MCF 10A (cell line): ENCODE results near the gene RAB28. TPM values are rescaled to one million over a fixed set of nuclear protein-coding genes. Genes with fewer than 3 reads are reported as not detected.

Source experiments
- BruUV-seq: library from RNA; stranded (reverse); fragments of 400-500 nt; replicated peaks from 2 replicates; lab custom pipeline; 2021; lab: Mats Ljungman, UMichigan
- CTCF ChIA-PET: fragments of 300-600 bp; sonication (Branson Sonifier 250); formaldehyde crosslinking; extraction: SDS; loops from one replicate; lab custom pipeline; 2021; ENCODE audit warnings: antibody characterized with exemption, inconsistent platforms; lab: Yijun Ruan, JAX
- POLR2A ChIA-PET: fragments of 300-600, 350-650 bp; sonication (Branson Sonifier 250); formaldehyde crosslinking; extraction: SDS; loops from one replicate; lab custom pipeline; 2020; ENCODE audit warnings: antibody characterized with exemption, inconsistent platforms; lab: Yijun Ruan, JAX
- DNase-seq: peaks from one replicate; pipeline ENCODE4 v3.0.0-alpha.2; 2018; ENCODE audit not compliant: unreplicated experiment
- H3K27ac Mint-ChIP-seq: one replicate; pipeline ENCODE4 v1.8.0; 2022; ENCODE audit warnings: mild to moderate bottlenecking, low read depth, mixed read lengths; ENCODE audit not compliant: unreplicated experiment
- H3K27me3 Mint-ChIP-seq: one replicate; pipeline ENCODE4 v1.8.0; 2022; ENCODE audit warnings: mixed read lengths; ENCODE audit not compliant: insufficient read depth, unreplicated experiment
- H3K36me3 Mint-ChIP-seq: one replicate; pipeline ENCODE4 v1.8.0; 2022; ENCODE audit warnings: mild to moderate bottlenecking, moderate library complexity, mixed read lengths; ENCODE audit not compliant: insufficient read depth, unreplicated experiment
- H3K4me1 Mint-ChIP-seq: one replicate; pipeline ENCODE4 v1.8.0; 2022; ENCODE audit warnings: mixed read lengths; ENCODE audit not compliant: insufficient read depth, unreplicated experiment
- H3K4me3 Mint-ChIP-seq: one replicate; pipeline ENCODE4 v1.8.0; 2022; ENCODE audit warnings: mild to moderate bottlenecking, moderate library complexity, mixed read lengths; ENCODE audit not compliant: unreplicated experiment
- H3K9me3 Mint-ChIP-seq: one replicate; pipeline ENCODE4 v1.8.0; 2022; ENCODE audit warnings: mixed read lengths; ENCODE audit not compliant: unreplicated experiment
- CTCF ChIP-seq: fragments of 200-600 bp; IDR thresholded peaks from one replicate; pipeline ENCODE4 v1.8.0; 2022; ENCODE audit warnings: antibody characterized with exemption, mild to moderate bottlenecking; ENCODE audit not compliant: unreplicated experiment
- intact Hi-C: fragments of 100-400 bp; cut with micrococcal nuclease; formaldehyde crosslinking; loops from 2 replicates; pipeline ENCODE4 v1.14.1; 2022
- total RNA-seq: library from RNA; stranded (reverse); gene quantifications from 2 replicates; pipeline ENCODE4 v1.2.3, GENCODE V29; 2022

Gene RAB28
- total RNA-seq, 1 experiment from 2014 or later = 15.9 TPM

GRCh38 chr4:13514722-13515121, 30.6 kb upstream of the RAB28 start:
- BruUV-seq = no TSS peak
- Mint-ChIP-seq H3K36me3 (no peaks in the 10 kb centered on the region), H3K9me3 (no peaks in the 10 kb centered on the region), H3K4me3 (no peak overlapping the region), H3K27ac (no peak overlapping the region), H3K4me1 (no peaks in the 10 kb centered on the region), H3K27me3 (no peaks in the 10 kb centered on the region)
- ChIA-PET CTCF (interaction anchor here (0.6 kb wide), 1 partner anchor 10 kb away, joined by 3 read pairs; no protein-coding TSS in a partner anchor), POLR2A (no interaction called here)
- DNase-seq = no peak
- TF ChIP-seq CTCF = no peak
- intact Hi-C loops = no loop called here

GRCh38 chr4:13511101-13511500, 27.0 kb upstream of the RAB28 start:
- BruUV-seq = no TSS peak
- CTCF ChIA-PET = interaction anchor here (1.3 kb wide), 1 partner anchor 658 kb away, joined by 8 read pairs; no protein-coding TSS in a partner anchor
- Mint-ChIP-seq H3K36me3 (no peaks in the 10 kb centered on the region), H3K9me3 (no peaks in the 10 kb centered on the region), H3K27ac (no peak overlapping the region), H3K4me1 (no peaks in the 10 kb centered on the region), H3K4me3 (no peak overlapping the region), H3K27me3 (no peaks in the 10 kb centered on the region)
- intact Hi-C loops = no loop called here
- peak; percentile 21 for DNase-seq
- no peak for TF ChIP-seq CTCF
- POLR2A ChIA-PET = no interaction called here

DNA sequence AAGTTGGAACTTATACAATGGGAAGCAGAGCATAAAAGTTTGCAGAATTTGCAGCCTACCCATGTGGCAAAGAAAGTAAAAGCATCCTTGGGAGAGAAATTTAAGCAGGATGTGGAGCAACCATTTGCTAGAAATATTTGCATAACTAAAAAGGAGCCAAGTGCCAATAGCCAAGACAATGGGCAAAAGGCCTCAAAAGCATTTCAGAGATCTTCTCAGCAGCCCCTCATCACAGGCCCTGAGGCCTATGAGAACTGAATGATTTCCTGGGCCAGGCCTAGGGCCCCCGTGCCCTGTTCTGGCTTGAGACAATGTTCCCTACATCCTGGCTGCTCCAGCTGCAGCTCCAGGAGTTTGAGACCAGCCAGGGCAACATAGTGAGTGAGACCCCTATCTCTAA, 25.3 kb upstream of the RAB28 start:
- DNase-seq = no peak
- H3K27ac Mint-ChIP-seq = no peak overlapping the region
- H3K9me3 Mint-ChIP-seq = no peaks in the 10 kb centered on the region
- BruUV-seq = no TSS peak
- intact Hi-C loops = no loop called here
- no peak for TF ChIP-seq CTCF
- H3K36me3 Mint-ChIP-seq = no peaks in the 10 kb centered on the region
- POLR2A ChIA-PET = no interaction called here
- no peak overlapping the region for H3K4me3 Mint-ChIP-seq
- CTCF ChIA-PET = interaction anchor here (0.6 kb wide), 1 partner anchor 101 kb away, joined by 3 read pairs; no protein-coding TSS in a partner anchor
- H3K27me3 Mint-ChIP-seq = no peaks in the 10 kb centered on the region
- H3K4me1 Mint-ChIP-seq = no peaks in the 10 kb centered on the region

DNA sequence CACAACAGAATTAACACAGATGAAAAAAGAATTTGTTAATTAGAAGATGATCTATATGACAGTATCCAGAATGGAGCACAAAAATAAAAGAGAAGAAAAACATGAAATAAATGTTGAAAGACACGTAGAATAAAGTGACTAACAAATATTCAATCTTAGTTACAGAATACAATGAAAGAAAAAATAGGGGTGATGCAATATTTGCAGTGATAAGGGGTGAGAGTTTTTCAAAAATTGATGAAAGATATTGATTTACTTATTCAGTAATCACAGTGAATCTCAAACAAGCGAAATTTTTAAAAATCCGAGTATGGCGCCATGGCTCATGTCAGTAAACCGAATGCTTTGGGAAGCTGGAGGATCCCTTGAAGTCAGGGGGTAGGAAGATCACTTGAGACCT, 20.2 kb upstream of the RAB28 start:
- intact Hi-C loops = no loop called here
- ChIA-PET POLR2A (no interaction called here), CTCF (no interaction called here)
- BruUV-seq = no TSS peak
- H3K9me3 Mint-ChIP-seq = no peaks in the 10 kb centered on the region
- no peak overlapping the region for H3K4me3 Mint-ChIP-seq
- no peak for TF ChIP-seq CTCF
- no peaks in the 10 kb centered on the region for H3K4me1 Mint-ChIP-seq
- no peak for DNase-seq
- no peak overlapping the region for H3K27ac Mint-ChIP-seq
- H3K27me3 Mint-ChIP-seq = no peaks in the 10 kb centered on the region
- H3K36me3 Mint-ChIP-seq = no peaks in the 10 kb centered on the region
